Stomach (tissue), 9 donors: ENCODE results near the gene HLA-DOB. TPM values are rescaled to one million over a fixed set of nuclear protein-coding genes. Genes with fewer than 3 reads are reported as not detected.
A peak's percentile ranks its signal among the peaks of the same experiment; 100 is the strongest.

Experiments used
- DNase-seq, 2 donors: peaks; one replicate each; pipeline versions ENCODE4 v3.0.0 to v3.0.0-alpha.2; 2013 to 2019
- H3K27ac ChIP-seq, 5 donors: fragments of 200-600 bp in 4 of 5; sonication (generic) in 4 of 5; one replicate each; pipeline ENCODE4 v1.5.1; 2013 to 2019; ENCODE audit warnings: mild to moderate bottlenecking in 1 of 5, moderate library complexity in 1 of 5
- H3K27me3 ChIP-seq, 3 donors: fragments of 200-600 bp; sonication (generic); one replicate each; pipeline ENCODE4 v1.5.1; 2017 to 2019; ENCODE audit warnings: mixed run types in 1 of 3
- H3K36me3 ChIP-seq, 4 donors: fragments of 200-600 bp; sonication (generic); 1 replicate in 3 of 4; 2 replicates in 1 of 4; pipeline ENCODE4 v1.5.1; 2016 to 2019
- H3K4me1 ChIP-seq, 4 donors: fragments of 200-600 bp; sonication (generic); one replicate each; pipeline ENCODE4 v1.5.1; 2016 to 2019
- H3K4me3 ChIP-seq, 4 donors: fragments of 200-600 bp; sonication (generic) in 3 of 4; one replicate each; pipeline ENCODE4 v1.5.1; 2016 to 2019; ENCODE audit warnings: mild to moderate bottlenecking in 1 of 4
- H3K9me3 ChIP-seq, 4 donors: fragments of 200-600 bp; sonication (generic); one replicate each; pipeline ENCODE4 v1.5.1; 2016 to 2019
- EP300 ChIP-seq: sonication (generic); formaldehyde crosslinking; IDR thresholded peaks from one replicate; pipeline ENCODE4 v1.6.1; 2017; ENCODE audit warnings: antibody characterized with exemption
- POLR2A ChIP-seq, 4 donors: fragments of 450-650 bp; IDR thresholded peaks; one replicate each; pipeline ENCODE4 v1.6.1; 2016; ENCODE audit warnings: antibody characterized with exemption in 4 of 4, control low read depth in 2 of 4, mild to moderate bottlenecking in 1 of 4, moderate library complexity in 1 of 4
- POLR2AphosphoS5 ChIP-seq, 3 donors: sonication (generic); formaldehyde crosslinking; IDR thresholded peaks; one replicate each; pipeline ENCODE4 v1.6.1; 2016; ENCODE audit warnings: antibody characterized with exemption in 3 of 3
- WGBS, 5 donors: extraction: QIAGEN DNeasy Blood & Tissue Kit in 3 of 5; methylation state at CpG; one replicate each; pipeline versions ENCODE4 v1.1.5 to v1.1.7; 2013 to 2018; 5-methylcytosine and 5-hydroxymethylcytosine counted together
- intact Hi-C: fragments of 100-400 bp; cut with DNase I; formaldehyde crosslinking; loops from one replicate; pipeline ENCODE4 v1.15.1; 2023; ENCODE audit warnings: low total_unique reads
- polyA plus RNA-seq, 3 donors: library from polyadenylated mRNA; stranded (reverse); fragments of 200-250 nt; gene quantifications; one replicate each; pipeline ENCODE4 v1.2.3, GENCODE V29; 2013
- total RNA-seq, 5 donors: library from RNA; depleted of rRNA; stranded (reverse); fragments of >200 nt; gene quantifications; one replicate each; pipeline versions ENCODE4 v1.1.0 to v1.2.3, GENCODE V29; 2014 to 2016
- TF ChIP-seq, protein P1 (sequence below), 7 experiments: fragments of 450-650 bp in 4 of 7; fragments of 200-600 bp in 3 of 7; sonication (generic) in 3 of 7; IDR thresholded peaks; one replicate each; pipeline ENCODE4 v1.5.1; 2016 to 2019; ENCODE audit warnings: antibody characterized with exemption in 7 of 7, control low read depth in 2 of 7, mild to moderate bottlenecking in 1 of 7
- donor health status: healthy with polysubstance abuse.
- donor health status: Bipolar disorder and iron deficiency.
- donor health status: healthy.

HLA-DOB gene
- total and polyA plus RNA-seq, 8 donors = 0.81 to 62.9 (median 2.1) TPM; not detected in 2

DNA sequence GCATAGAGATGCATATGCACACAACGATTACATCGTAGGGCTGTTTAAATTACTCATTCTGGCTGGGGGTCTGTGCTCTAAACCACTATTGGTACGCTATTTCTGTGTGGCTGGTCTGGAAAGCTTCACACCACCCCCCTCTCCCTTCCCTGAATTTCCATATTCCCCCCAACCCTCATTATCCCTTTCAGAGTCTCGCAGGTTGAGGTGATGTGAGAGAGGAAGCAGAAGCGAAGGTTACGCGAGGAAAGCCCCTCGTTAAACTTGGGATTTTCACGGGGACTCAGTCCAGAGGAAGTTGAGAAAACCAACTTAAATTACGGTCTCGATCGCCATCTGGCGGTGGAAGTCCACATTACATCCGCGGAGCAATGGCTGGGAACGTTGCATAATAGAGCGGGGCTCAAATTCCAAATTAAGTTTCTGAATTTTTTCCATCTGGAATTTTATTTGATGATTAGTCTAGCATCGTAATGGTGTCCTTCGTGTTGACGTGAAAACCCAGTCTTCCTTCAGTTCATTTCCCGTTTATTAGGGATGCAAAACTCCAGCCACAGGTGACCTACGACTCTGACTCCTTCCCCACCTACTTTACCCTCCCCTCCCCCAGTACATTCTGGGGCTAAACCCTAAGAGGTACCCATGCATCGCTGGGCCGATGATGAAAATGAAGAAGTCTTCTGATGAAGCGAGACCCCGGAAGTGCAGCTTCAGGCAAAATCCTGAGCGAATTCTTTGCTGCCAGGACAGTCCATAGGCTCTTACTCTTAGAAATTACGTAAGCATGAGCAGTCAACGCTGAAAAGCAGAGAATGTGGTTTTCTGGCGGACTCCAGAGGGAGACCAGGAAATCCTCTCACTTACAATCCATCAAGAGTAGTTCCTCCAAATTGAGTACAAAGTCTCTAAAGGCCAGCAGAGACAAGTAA lies 19.7 kb downstream of the HLA-DOB start:
- H3K4me3 ChIP-seq = no peak overlapping the region
- 9 to 12% (median 11%) methylated on average over 30 of the region's 30 CpGs for WGBS, 5 donors
- H3K27me3 ChIP-seq = peaks cover 0 to 78% (median 0%) of the 10 kb centered on the region in 3 donors
- H3K9me3 ChIP-seq = peaks cover 0 to 7% (median 2%) of the 10 kb centered on the region in 4 donors
- intact Hi-C loops = loop anchor here (5.0 kb wide), 1 partner anchor 385 kb away; no protein-coding TSS in a partner anchor
- peaks cover 0 to 12% (median 9%) of the 10 kb centered on the region in 4 donors for H3K4me1 ChIP-seq
- TF ChIP-seq, protein P1, sequence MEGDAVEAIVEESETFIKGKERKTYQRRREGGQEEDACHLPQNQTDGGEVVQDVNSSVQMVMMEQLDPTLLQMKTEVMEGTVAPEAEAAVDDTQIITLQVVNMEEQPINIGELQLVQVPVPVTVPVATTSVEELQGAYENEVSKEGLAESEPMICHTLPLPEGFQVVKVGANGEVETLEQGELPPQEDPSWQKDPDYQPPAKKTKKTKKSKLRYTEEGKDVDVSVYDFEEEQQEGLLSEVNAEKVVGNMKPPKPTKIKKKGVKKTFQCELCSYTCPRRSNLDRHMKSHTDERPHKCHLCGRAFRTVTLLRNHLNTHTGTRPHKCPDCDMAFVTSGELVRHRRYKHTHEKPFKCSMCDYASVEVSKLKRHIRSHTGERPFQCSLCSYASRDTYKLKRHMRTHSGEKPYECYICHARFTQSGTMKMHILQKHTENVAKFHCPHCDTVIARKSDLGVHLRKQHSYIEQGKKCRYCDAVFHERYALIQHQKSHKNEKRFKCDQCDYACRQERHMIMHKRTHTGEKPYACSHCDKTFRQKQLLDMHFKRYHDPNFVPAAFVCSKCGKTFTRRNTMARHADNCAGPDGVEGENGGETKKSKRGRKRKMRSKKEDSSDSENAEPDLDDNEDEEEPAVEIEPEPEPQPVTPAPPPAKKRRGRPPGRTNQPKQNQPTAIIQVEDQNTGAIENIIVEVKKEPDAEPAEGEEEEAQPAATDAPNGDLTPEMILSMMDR (IDR thresholded peaks at IDR 0.05) = peak in 5 of 7 experiments; percentile 86 to 94 (median 90)
- no peak for TF ChIP-seq POLR2AphosphoS5 (IDR thresholded peaks at IDR 0.05)
- no peak overlapping the region for H3K27ac ChIP-seq
- DNase-seq = peak; percentile 85 to 86
- H3K36me3 ChIP-seq = no peaks in the 10 kb centered on the region

DNA sequence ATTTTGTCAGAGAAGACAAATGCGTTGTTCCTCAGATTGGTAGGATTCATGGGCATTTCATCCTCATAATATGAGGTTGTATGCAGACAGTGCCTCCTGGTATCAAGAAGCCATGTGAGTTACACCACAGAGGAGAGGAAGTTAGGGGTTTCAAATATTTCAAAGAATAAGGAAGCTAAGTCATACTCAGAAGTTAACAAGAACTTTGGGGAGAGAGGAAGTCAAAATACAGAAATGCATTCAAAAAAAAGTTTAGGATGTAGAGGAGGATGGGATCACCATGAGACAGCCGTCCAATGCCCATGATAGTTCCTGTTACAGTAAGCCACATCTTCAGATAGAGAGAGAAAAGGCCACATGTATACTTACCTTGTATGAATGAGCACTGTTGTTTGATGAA lies 22.3 kb downstream of the HLA-DOB start:
- peaks cover 0 to 12% (median 9%) of the 10 kb centered on the region in 4 donors for H3K4me1 ChIP-seq
- DNase-seq = no peak
- 36 to 76% (median 69%) methylated on average over 2 of the region's 2 CpGs for WGBS, 5 donors
- H3K27me3 ChIP-seq = peaks cover 0 to 79% (median 0%) of the 10 kb centered on the region in 3 donors
- TF ChIP-seq, protein P1 (IDR thresholded peaks at IDR 0.05) = no peak
- TF ChIP-seq POLR2AphosphoS5 (IDR thresholded peaks at IDR 0.05) (no peak), EP300 (no peak), POLR2A (IDR thresholded peaks at IDR 0.05) (no peak)
- H3K4me3 ChIP-seq = no peak overlapping the region
- no peak overlapping the region for H3K27ac ChIP-seq
- intact Hi-C loops = no loop called here
- H3K9me3 ChIP-seq = peaks cover 0 to 7% (median 2%) of the 10 kb centered on the region in 4 donors
- no peaks in the 10 kb centered on the region for H3K36me3 ChIP-seq

DNA sequence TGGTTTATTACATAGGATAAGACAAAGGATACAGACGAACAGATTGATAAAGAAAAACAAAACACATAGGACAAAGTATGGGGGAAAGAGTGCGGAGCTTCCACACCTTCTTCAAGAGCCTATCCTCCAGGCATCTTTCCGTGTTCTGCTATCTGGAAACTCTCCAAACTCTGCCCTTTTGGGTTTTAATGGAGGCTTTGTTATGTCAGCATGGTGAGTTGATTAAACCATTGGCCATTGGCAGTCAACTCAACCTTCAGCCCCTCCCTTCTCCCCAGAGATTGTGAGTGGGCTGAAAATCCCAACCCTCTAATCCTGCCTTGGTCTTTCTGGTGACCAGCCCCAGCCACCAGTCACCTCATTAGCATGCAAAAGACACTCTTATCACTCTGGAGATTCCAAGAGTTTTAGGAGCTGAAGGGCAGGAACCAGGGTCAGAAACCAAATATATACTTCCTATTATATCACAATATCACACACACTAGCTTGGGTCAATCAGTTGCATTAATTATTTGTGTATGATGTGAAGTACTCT lies 23.8 kb downstream of the HLA-DOB start:
- 40 to 71% (median 62%) methylated on average over 3 of the region's 3 CpGs for WGBS, 5 donors
- no peak overlapping the region for H3K27ac ChIP-seq
- TF ChIP-seq POLR2AphosphoS5 (IDR thresholded peaks at IDR 0.05) = no peak
- no peak for TF ChIP-seq POLR2A (IDR thresholded peaks at IDR 0.05)
- TF ChIP-seq, protein P1 (IDR thresholded peaks at IDR 0.05) = no peak
- TF ChIP-seq EP300 = no peak
- peaks cover 0 to 12% (median 9%) of the 10 kb centered on the region in 4 donors for H3K4me1 ChIP-seq
- no peaks in the 10 kb centered on the region for H3K36me3 ChIP-seq
- no peak overlapping the region for H3K4me3 ChIP-seq
- intact Hi-C loops = no loop called here
- peaks cover 0 to 65% (median 0%) of the 10 kb centered on the region in 3 donors for H3K27me3 ChIP-seq
- no peak for DNase-seq
- H3K9me3 ChIP-seq = no peaks in the 10 kb centered on the region

DNA sequence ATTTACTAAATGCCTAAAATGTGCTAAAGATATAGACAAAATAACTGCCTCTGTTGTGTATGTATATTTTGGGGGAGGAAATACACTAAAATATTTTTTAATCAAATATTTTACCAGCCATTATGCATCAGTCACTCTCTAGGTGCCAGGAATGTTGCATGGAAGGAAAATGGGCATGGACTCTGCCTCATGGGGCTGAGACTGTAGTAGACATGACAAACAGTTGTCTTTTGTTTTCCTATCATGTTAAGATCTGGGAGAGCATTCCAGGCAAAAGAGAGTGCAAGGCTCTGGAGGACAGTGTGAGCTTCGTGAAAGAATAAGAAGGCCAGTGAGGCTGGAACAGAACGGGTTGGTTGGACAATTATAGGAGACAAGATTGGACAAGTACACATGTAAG lies 26.5 kb downstream of the HLA-DOB start:
- H3K27me3 ChIP-seq = peaks cover 0 to 59% (median 7%) of the 10 kb centered on the region in 3 donors
- H3K27ac ChIP-seq = no peak overlapping the region
- peaks cover 0 to 3% (median 0%) of the 10 kb centered on the region in 4 donors for H3K9me3 ChIP-seq
- no peaks in the 10 kb centered on the region for H3K36me3 ChIP-seq
- no peak overlapping the region for H3K4me3 ChIP-seq
- intact Hi-C loops = no loop called here
- no peaks in the 10 kb centered on the region for H3K4me1 ChIP-seq
- TF ChIP-seq POLR2A (IDR thresholded peaks at IDR 0.05) = no peak
- TF ChIP-seq POLR2AphosphoS5 (IDR thresholded peaks at IDR 0.05) = no peak
- TF ChIP-seq EP300 = no peak
- TF ChIP-seq, protein P1 (IDR thresholded peaks at IDR 0.05) = no peak
- DNase-seq = no peak
- 31 to 58% (median 37%) methylated on average over 2 of the region's 2 CpGs for WGBS, 5 donors
